Stimulated activated CD4-positive, alpha-beta T cell treated with anti-CD3 and anti-CD28 coated beads, Interleukin-12 subunit alpha, Interleukin-12 subunit beta, amount 100 ng/mL, for 24 hours (primary cell): ENCODE results near the gene EEPD1.
"Not testable (repeated sequence)": the region's sequence is repeated elsewhere in the genome, so short reads cannot be mapped to it uniquely, and the experiment has no call there.

Source experiments
- DNase-seq, 2 experiments: peaks; one replicate each; pipeline ENCODE4 v3.0.0-alpha.2; 2020; ENCODE audit warnings: low read depth in 2 of 2

EEPD1 gene

GRCh38 chr7:36214608-36215456 lies 61.8 kb downstream of the EEPD1 start:
- DNase-seq: no peak

- no peak for DNase-seq
Measured at GRCh38 chr7:36215457-36215765, 62.4 kb downstream of the EEPD1 start.

GRCh38 chr7:36216063-36216684 lies 63.1 kb downstream of the EEPD1 start:
- DNase-seq: no peak

DNA sequence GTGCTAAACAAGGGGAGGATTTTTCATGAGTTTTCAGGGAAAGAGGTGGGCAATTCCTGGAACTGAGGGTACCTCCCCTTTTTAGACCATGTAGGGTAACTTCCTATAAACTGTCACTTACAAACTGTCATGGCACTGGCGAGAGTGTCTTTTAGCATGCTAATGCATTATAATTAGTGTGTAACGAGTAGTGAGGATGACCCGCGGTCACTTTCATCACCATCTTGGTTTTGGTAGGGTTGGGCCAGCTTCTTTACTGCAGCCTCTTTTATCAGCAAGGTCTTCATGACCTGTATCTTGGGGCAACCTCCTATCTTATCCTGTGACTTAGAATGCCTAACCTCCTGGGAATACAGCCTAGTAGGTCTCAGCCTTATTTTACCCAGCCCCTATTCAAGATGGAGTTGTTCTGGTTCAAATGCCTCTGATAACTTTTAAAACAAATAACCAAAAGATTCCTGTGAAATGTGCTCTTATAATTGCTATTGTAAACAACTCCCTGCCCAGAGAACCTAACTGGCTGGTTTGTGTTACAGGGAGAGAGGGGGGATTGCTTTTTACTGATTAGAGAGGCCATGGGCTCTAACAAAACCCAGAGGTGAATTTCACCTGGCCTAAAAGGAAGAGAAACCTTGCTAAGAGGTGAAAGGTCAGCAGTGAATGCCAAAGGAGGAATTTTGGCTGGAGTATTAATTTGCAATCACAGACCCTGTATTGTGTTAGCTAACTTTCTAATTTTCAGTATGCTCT lies 64.3 kb downstream of the EEPD1 start:
- no peak for DNase-seq

GRCh38 chr7:36217961-36218284 lies 64.9 kb downstream of the EEPD1 start:
- no peak for DNase-seq

GRCh38 chr7:36219429-36219828 lies 66.4 kb downstream of the EEPD1 start:
- DNase-seq: no peak

DNA sequence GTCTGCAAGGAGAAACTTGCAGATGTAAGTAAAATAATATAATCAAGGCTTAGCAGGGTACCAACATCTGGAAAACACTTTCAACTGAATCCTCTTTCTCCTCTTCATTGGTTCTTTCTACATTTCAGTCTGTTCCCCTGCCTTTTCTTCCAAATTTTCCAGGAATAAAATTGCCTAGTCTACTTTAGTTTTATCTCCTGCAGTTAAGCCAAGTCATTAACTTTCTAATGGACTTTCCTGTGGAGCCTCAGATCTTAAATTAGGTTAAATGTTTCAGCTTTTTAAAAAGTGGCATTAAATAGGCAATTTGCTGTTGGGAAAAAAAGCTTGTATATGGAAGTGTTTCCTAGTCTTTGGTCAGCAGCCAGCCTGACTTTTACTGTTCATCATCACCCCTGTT lies 70.8 kb downstream of the EEPD1 start:
- DNase-seq: no peak

GRCh38 chr7:36224934-36225858 lies 72.1 kb downstream of the EEPD1 start:
- no peak for DNase-seq

GRCh38 chr7:36226151-36226550 lies 73.1 kb downstream of the EEPD1 start:
- DNase-seq: no peak

- DNase-seq: no peak
Measured at GRCh38 chr7:36227223-36227622, 74.2 kb downstream of the EEPD1 start.

- DNase-seq: no peak
Measured at GRCh38 chr7:36228039-36228438, 75.0 kb downstream of the EEPD1 start.

- DNase-seq: no peak
Measured at GRCh38 chr7:36231406-36231805, 78.4 kb downstream of the EEPD1 start.

- DNase-seq: no peak
Measured at GRCh38 chr7:36232555-36232954, 79.5 kb downstream of the EEPD1 start.

- DNase-seq: no peak
Measured at GRCh38 chr7:36232971-36233550, 80.0 kb downstream of the EEPD1 start.

DNA sequence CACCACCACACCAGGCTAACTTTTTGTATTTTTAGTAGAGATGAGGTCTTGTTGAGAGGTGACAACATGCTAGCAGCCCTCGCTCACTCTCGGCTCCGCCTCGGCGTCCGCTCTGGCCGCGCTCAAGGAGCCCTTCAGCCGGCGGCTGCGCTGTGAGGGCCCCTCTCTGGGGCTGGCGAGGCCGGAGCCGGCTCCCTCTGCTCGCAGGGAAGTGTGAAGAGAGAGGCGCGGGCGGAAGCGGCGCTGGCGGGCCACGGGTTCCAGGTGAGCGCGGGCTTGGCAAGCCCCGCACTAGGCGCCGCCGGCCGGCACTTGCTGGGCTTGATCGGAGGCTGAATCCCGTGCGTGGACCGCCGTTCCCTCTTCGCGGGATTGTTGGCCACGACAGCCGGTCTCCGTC lies 83.0 kb downstream of the EEPD1 start:
- DNase-seq: no peak

DNA sequence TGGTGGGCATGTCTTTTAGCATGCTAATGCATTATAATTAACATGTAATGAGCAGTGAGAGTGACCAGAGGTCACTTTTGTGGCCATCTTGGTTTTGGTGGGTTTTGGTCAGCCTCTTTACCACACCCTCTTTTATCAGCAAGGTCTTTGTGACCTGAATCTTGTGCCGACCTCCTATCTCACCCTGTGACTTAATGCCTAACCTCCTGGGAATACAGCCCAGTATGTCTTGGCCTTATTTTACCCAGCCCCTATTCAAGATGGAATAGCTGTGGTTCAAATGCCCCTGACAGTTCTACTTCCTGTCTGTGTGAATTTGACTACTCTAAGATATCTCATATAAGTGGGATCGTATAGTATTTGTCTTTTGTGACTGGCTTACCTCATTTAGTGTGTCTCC lies 85.1 kb downstream of the EEPD1 start:
- DNase-seq: no peak

DNA sequence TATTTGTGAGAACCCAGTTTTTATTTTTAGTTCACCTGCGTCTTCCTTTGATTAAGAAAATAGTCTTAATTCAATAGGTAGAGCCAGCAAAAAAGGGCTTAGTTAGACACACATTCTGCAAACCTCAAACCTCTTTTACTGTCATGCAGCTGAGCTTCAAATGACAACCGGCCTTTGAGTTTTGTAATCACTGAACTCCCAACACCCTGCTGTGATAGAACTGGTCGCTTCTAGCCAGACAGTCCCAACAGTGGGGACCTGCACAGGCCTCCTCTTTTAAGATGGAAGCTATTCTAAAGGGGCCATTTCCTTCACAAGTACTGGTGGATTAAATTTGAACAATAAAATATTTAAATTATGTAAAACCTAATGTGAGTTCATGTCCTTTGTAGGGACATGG lies 90.3 kb downstream of the EEPD1 start:
- DNase-seq: not testable (repeated sequence)

GRCh38 chr7:36244001-36244400 lies 90.9 kb downstream of the EEPD1 start:
- DNase-seq: not testable (repeated sequence)

GRCh38 chr7:36244429-36244828 lies 91.4 kb downstream of the EEPD1 start:
- no peak for DNase-seq

GRCh38 chr7:36245684-36246299 lies 92.7 kb downstream of the EEPD1 start:
- no peak for DNase-seq

DNA sequence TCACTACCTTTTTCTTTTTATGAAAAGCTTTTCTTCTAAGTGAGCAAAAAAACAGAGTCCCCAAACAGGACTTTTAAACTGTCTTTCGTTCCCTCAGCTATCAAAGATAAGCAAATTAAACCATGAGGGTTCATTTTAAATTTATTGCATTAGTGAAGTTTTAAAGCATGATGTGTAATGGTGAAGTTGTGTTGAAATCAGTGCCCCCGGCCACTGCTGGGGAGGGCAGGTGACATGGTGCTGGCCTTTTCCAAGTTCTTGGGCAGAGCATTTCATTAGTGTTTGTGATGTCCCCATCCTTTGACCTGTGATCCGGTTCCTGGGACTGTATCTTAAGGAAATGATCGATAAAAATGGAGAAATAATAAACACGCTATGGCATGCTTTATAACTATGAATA lies 96.0 kb downstream of the EEPD1 start:
- DNase-seq: no peak
